Measurements from ENCODE around the gene APCDD1L. TPM values are rescaled to one million over a fixed set of nuclear protein-coding genes. Genes with fewer than 3 reads are reported as not detected.
A peak's percentile ranks its signal among the peaks of the same experiment; 100 is the strongest.
"Not testable (repeated sequence)": the region's sequence is repeated elsewhere in the genome, so short reads cannot be mapped to it uniquely, and the experiment has no call there.

APCDD1L gene
- total and polyA plus RNA-seq, 2 of the 8 experiments (the other 6 are each of a cell fraction or from before 2014, with no cell fraction given): 0.83 to 3.1 TPM

- 97% methylated on average over 3 of the region's 3 CpGs; no CpG with 5 or more reads in 1 of the 2 experiments for WGBS, 2 experiments (ENCODE audit: extremely low coverage in 1 of 2, insufficient coverage in 1 of 2, insufficient read length in 1 of 2, insufficient replicate concordance in 2 of 2, low coverage in 1 of 2, low lambda C conversion rate in 2 of 2, missing lambda C conversion rate in 1 of 2)
Measured at GRCh38 chr20:58427571-58427970, 87.6 kb downstream of the APCDD1L start.

More at GRCh38 chr20:58427571-58427970, 87.6 kb downstream of the APCDD1L start:
- H4K20me1 ChIP-seq (replicated peaks in 1 of 2; ENCODE audit: control insufficient read depth in 1 of 2, insufficient read depth in 2 of 2, low read length in 2 of 2); H3K4me3 ChIP-seq (ENCODE audit: extremely low read depth in 1 of 4, insufficient read depth in 2 of 4, low read depth in 3 of 4, low read length in 4 of 4); H4K8ac ChIP-seq (ENCODE audit: extremely low read depth, insufficient read depth, low read length); FAIRE-seq; POLR2A ChIA-PET (ENCODE audit: partially characterized antibody); H4K5ac ChIP-seq (ENCODE audit: insufficient read length, low read depth, low read length); H3K36me3 ChIP-seq (ENCODE audit: control insufficient read depth in 2 of 4, insufficient read depth in 4 of 4, low read length in 3 of 4); H3K18ac ChIP-seq (ENCODE audit: extremely low read depth, low read length); H3K9me3 ChIP-seq (ENCODE audit: insufficient read depth in 2 of 2, low read depth in 1 of 2, low read length in 1 of 2); H2AFZ ChIP-seq (ENCODE audit: low read length); H3K27ac ChIP-seq (ENCODE audit: low read depth, low read length); H3K4me2 ChIP-seq (ENCODE audit: insufficient read depth in 1 of 2, low read depth in 2 of 2, low read length in 2 of 2); H2BK12ac ChIP-seq (ENCODE audit: low read depth, low read length); H3K14ac ChIP-seq (ENCODE audit: insufficient read length); H3K23me2 ChIP-seq (ENCODE audit: low read depth, low read length); CTCF ChIA-PET (ENCODE audit: partially characterized antibody); H2BK20ac ChIP-seq (ENCODE audit: low read length); H3K23ac ChIP-seq (ENCODE audit: insufficient read length); H3K4ac ChIP-seq (replicated peaks; ENCODE audit: insufficient read length, low read depth, low read length); H3K79me1 ChIP-seq (ENCODE audit: low read depth, low read length); H2AK5ac ChIP-seq (ENCODE audit: low read depth, low read length); DNase-seq (ENCODE audit: low read depth in 1 of 2, low spot score in 2 of 2); H2BK5ac ChIP-seq (ENCODE audit: low read depth, low read length); H4K91ac ChIP-seq (replicated peaks; ENCODE audit: insufficient read length, low read length); H2BK120ac ChIP-seq (replicated peaks; ENCODE audit: low read depth, low read length); H3K27me3 ChIP-seq (replicated peaks in 1 of 4; ENCODE audit: control insufficient read depth in 3 of 4, extremely low read depth in 1 of 4, insufficient read depth in 3 of 4, low read length in 3 of 4); H2BK15ac ChIP-seq (ENCODE audit: low read length); H3K56ac ChIP-seq (replicated peaks; ENCODE audit: insufficient read length, low read depth, low read length); H3K9ac ChIP-seq (replicated peaks in 1 of 4; ENCODE audit: extremely low read depth in 1 of 4, low read depth in 3 of 4, low read length in 3 of 4): not testable (repeated sequence)
- peak; percentile 85; the same call in 1 of the 2 replicates for TF ChIP-seq ATF2 (IDR thresholded peaks at IDR 0.05; ENCODE audit: low read length)
- H3K79me2 ChIP-seq (ENCODE audit: control insufficient read depth in 1 of 2, insufficient read depth in 2 of 2, low read length in 2 of 2): peaks cover 3 to 70% of the 10 kb centered on the region in 2 experiments; a peak in 3 of 4 replicates
- peaks cover 0 to 14% (median 11%) of the 10 kb centered on the region in 4 experiments; a peak in 5 of 7 replicates for H3K4me1 ChIP-seq (replicated peaks in 1 of 4; ENCODE audit: control insufficient read depth in 3 of 4, insufficient read depth in 4 of 4, low read length in 3 of 4)
